KMS-11 (cell line): ENCODE results near the gene ISM2.
"Not testable (repeated sequence)": the region's sequence is repeated elsewhere in the genome, so short reads cannot be mapped to it uniquely, and the experiment has no call there.

ENCODE experiments used
- H2AFZ ChIP-seq: fragments of 200-600 bp; sonication (generic); 2 replicates; pipeline ENCODE4 v1.6.1; 2016; ENCODE audit warnings: antibody characterized with exemption, mixed run types, low read depth
- H3K27ac ChIP-seq: fragments of 200-600 bp; sonication (generic); 2 replicates; pipeline ENCODE4 v1.6.1; 2016; ENCODE audit warnings: mild to moderate bottlenecking, mixed run types
- H3K27me3 ChIP-seq: fragments of 200-600 bp; sonication (generic); 2 replicates; pipeline ENCODE4 v1.6.1; 2017; ENCODE audit warnings: mild to moderate bottlenecking, low read depth, mixed run types, moderate library complexity; ENCODE audit not compliant: insufficient read depth
- H3K36me3 ChIP-seq: fragments of 200-600 bp; sonication (generic); 2 replicates; pipeline ENCODE4 v1.6.1; 2017; ENCODE audit warnings: mild to moderate bottlenecking, mixed run types; ENCODE audit not compliant: insufficient read depth
- H3K4me1 ChIP-seq: fragments of 200-600 bp; sonication (generic); 2 replicates; pipeline ENCODE4 v1.6.1; 2016; ENCODE audit warnings: mild to moderate bottlenecking, low read depth, mixed run types; ENCODE audit not compliant: poor library complexity, severe bottlenecking
- H3K4me2 ChIP-seq: fragments of 200-600 bp; sonication (generic); 2 replicates; pipeline ENCODE4 v1.7.0; 2016; ENCODE audit warnings: mild to moderate bottlenecking, mixed run types
- H3K4me3 ChIP-seq: fragments of 200-600 bp; sonication (generic); IDR thresholded peaks from 2 replicates; pipeline ENCODE4 v1.6.1; 2017; ENCODE audit warnings: low read depth, low read length, mixed read lengths; ENCODE audit not compliant: insufficient read depth
- H3K79me2 ChIP-seq: fragments of 200-600 bp; sonication (generic); 2 replicates; pipeline ENCODE4 v1.6.1; 2016; ENCODE audit warnings: low read depth, mixed run types; ENCODE audit not compliant: insufficient read depth
- H3K9ac ChIP-seq: fragments of 200-600 bp; sonication (generic); 2 replicates; pipeline ENCODE4 v1.6.1; 2016; ENCODE audit warnings: mild to moderate bottlenecking, mixed run types
- H4K20me1 ChIP-seq: fragments of 200-600 bp; sonication (generic); 2 replicates; pipeline ENCODE4 v1.6.1; 2016; ENCODE audit warnings: mild to moderate bottlenecking, mixed run types; ENCODE audit not compliant: insufficient read depth
- CTCF ChIP-seq: fragments of 200-600 bp; sonication (generic); conservative IDR thresholded peaks from 2 replicates; pipeline ENCODE4 v1.6.1; 2017; ENCODE audit warnings: low read depth, mild to moderate bottlenecking, antibody characterized with exemption, low read length, moderate library complexity, mixed read lengths

ISM2 gene

GRCh38 chr14:77531071-77531470 lies 32.5 kb upstream of the ISM2 start:
- Histone ChIP-seq H3K27ac (no peak overlapping the region), H3K9ac (no peak overlapping the region), H3K4me1 (peaks cover 9% of the 10 kb centered on the region), H3K4me2 (no peak overlapping the region), H3K79me2 (no peaks in the 10 kb centered on the region), H2AFZ (no peak overlapping the region), H3K27me3 (no peaks in the 10 kb centered on the region), H4K20me1 (no peaks in the 10 kb centered on the region), H3K36me3 (no peaks in the 10 kb centered on the region), H3K4me3 (no peak overlapping the region)
- TF ChIP-seq CTCF: no peak

GRCh38 chr14:77529963-77530362 lies 31.3 kb upstream of the ISM2 start:
- H3K27me3 ChIP-seq: no peaks in the 10 kb centered on the region

GRCh38 chr14:77529213-77529612 lies 30.6 kb upstream of the ISM2 start:
- H2AFZ ChIP-seq: no peak overlapping the region
- no peaks in the 10 kb centered on the region for H3K79me2 ChIP-seq
- no peak overlapping the region for H3K4me3 ChIP-seq
- no peak for TF ChIP-seq CTCF
- H4K20me1 ChIP-seq: no peaks in the 10 kb centered on the region
- H3K36me3 ChIP-seq: no peaks in the 10 kb centered on the region
- no peak overlapping the region for H3K27ac ChIP-seq
- peaks cover 9% of the 10 kb centered on the region for H3K4me1 ChIP-seq
- no peaks in the 10 kb centered on the region for H3K27me3 ChIP-seq
- no peak overlapping the region for H3K4me2 ChIP-seq
- no peak overlapping the region for H3K9ac ChIP-seq

More at GRCh38 chr14:77529963-77530362, 31.3 kb upstream of the ISM2 start:
- Histone ChIP-seq H3K9ac (no peak overlapping the region), H3K4me3 (no peak overlapping the region), H3K4me1 (peaks cover 9% of the 10 kb centered on the region), H3K4me2 (no peak overlapping the region), H3K79me2 (no peaks in the 10 kb centered on the region), H4K20me1 (no peaks in the 10 kb centered on the region), H3K36me3 (no peaks in the 10 kb centered on the region), H3K27ac (no peak overlapping the region), H2AFZ (no peak overlapping the region)
- no peak for TF ChIP-seq CTCF

GRCh38 chr14:77528701-77529100 lies 30.1 kb upstream of the ISM2 start:
- H3K4me3 ChIP-seq, H3K79me2 ChIP-seq, H3K27me3 ChIP-seq, H3K4me2 ChIP-seq, H3K9ac ChIP-seq, H4K20me1 ChIP-seq, H3K36me3 ChIP-seq, H2AFZ ChIP-seq, H3K4me1 ChIP-seq, H3K27ac ChIP-seq: not testable (repeated sequence)

- no peak overlapping the region for H2AFZ ChIP-seq
- no peak overlapping the region for H3K27ac ChIP-seq
- H3K4me3 ChIP-seq: no peak overlapping the region
- no peaks in the 10 kb centered on the region for H3K27me3 ChIP-seq
- no peak overlapping the region for H3K9ac ChIP-seq
- H3K79me2 ChIP-seq: no peaks in the 10 kb centered on the region
- no peaks in the 10 kb centered on the region for H3K36me3 ChIP-seq
- no peak for TF ChIP-seq CTCF
- no peak overlapping the region for H3K4me2 ChIP-seq
- H4K20me1 ChIP-seq: no peaks in the 10 kb centered on the region
- H3K4me1 ChIP-seq: peaks cover 9% of the 10 kb centered on the region
Measured at GRCh38 chr14:77526266-77526665, 27.6 kb upstream of the ISM2 start.
